ENCODE data around the gene WNT7B. TPM values are rescaled to one million over a fixed set of nuclear protein-coding genes. Genes with fewer than 3 reads are reported as not detected.

The WNT7B gene
- total RNA-seq, 6 experiments from 2014 or later, result 0.10 to 0.12 TPM; not detected in 4

DNA sequence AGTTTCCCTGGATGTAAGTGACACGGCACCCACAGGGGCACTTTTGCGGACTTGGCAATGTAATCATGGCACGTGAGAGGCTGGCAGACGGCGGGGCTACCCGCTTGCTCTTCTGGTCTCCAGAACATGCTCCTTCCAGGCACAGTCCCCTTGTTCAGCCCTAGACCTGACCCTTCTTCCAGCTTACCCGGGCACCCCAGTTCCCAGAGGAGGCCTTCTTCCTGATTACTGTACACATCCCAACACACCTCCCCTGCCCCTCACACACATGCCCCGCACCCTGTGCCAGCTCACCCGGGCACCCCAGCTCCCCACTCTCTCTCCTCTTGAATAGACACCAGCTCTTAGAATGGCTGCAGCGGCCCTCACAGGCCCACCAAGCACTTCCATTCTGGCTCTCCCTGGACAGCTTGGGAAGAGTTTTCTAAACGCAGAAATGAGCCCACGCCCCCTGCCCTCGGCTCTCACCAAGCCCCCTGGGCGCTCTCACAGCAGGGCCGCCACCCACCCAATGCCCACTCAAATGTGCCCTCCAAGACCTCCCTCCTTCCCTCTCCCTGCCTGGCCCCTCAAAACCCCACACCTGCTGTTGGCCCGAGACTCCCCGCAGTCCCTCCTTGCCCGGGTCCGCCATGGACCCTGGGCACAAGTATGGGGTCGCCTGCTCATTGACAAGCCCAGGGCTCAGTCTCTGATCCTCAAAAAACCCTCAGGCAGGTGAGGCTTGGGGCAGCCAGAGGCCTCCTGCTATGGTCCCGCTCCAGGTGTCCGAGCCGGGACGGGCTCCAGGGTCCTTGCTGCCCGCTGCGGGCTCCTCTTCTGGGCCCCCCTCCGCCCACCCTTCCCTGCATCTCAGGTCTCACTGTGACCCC is 88.5 kb downstream of the WNT7B start:
- no peak for ATAC-seq
- no peak for TF ChIP-seq POLR2A (IDR thresholded peaks at IDR 0.05)
- TF ChIP-seq, protein P1, sequence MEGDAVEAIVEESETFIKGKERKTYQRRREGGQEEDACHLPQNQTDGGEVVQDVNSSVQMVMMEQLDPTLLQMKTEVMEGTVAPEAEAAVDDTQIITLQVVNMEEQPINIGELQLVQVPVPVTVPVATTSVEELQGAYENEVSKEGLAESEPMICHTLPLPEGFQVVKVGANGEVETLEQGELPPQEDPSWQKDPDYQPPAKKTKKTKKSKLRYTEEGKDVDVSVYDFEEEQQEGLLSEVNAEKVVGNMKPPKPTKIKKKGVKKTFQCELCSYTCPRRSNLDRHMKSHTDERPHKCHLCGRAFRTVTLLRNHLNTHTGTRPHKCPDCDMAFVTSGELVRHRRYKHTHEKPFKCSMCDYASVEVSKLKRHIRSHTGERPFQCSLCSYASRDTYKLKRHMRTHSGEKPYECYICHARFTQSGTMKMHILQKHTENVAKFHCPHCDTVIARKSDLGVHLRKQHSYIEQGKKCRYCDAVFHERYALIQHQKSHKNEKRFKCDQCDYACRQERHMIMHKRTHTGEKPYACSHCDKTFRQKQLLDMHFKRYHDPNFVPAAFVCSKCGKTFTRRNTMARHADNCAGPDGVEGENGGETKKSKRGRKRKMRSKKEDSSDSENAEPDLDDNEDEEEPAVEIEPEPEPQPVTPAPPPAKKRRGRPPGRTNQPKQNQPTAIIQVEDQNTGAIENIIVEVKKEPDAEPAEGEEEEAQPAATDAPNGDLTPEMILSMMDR (IDR thresholded peaks at IDR 0.05), result no peak
- no peaks in the 10 kb centered on the region for H3K4me1 ChIP-seq
- H3K4me3 ChIP-seq, result no peak overlapping the region
- no peaks in the 10 kb centered on the region for H3K27me3 ChIP-seq
- H3K36me3 ChIP-seq, result no peaks in the 10 kb centered on the region
- no peaks in the 10 kb centered on the region for H3K9me3 ChIP-seq
- H3K27ac ChIP-seq, result no peak overlapping the region
- DNase-seq, result peak in 1 of 3 donors; percentile 50
- 93% methylated on average over 11 of the region's 27 CpGs for WGBS (ENCODE audit: insufficient coverage, low coverage, low lambda C conversion rate, missing lambda C conversion rate)
- intact Hi-C loops (cut with DNase I), result no loop called here

DNA sequence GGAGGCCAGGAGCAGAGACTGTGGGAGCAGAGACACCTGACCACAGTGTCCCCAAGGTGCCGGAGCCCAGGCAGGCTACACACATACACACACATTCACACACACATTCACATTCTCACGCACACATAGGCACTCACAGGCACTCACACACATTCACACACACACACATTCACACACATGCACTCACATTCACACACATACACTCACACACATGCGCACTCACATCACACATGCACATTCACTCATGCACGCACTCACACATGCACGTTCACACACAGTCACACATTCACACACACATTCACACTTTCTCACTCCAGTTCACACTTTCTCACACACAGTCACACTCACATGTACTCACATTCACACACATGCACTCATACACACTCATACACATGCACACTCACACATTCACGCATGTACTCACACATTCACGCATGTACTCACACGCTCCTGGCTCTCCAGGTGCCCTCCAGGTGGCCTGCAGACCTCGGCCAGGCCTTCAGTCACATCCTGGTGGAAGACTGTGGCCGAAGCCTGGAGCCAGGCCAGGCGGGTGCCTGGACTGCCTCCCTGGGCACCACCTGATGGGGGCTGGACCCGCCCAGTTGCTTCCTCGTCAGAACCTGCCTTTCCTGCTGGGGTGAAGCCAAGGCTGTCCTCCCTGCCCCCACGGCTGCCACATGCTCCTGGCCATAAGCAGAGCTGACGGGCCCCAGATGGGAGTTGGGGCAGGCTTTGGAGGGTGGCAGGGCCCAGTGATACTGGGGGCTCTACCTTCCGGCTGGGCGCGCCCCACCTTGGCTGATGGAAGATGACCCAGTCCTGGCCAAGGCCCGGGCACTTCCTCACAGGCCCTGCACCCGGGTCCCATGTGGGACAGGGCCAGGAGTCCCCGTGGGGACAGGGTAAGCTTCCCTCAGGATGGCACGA is 89.5 kb downstream of the WNT7B start:
- TF ChIP-seq, protein P1 (IDR thresholded peaks at IDR 0.05), result no peak
- ATAC-seq (peak in 2 of 4 donors; percentile 10 to 31), DNase-seq (peak in 2 of 3 donors; percentile 21 to 56)
- WGBS (ENCODE audit: insufficient coverage, low coverage, low lambda C conversion rate, missing lambda C conversion rate), result 75% methylated on average over 8 of the region's 22 CpGs
- Histone ChIP-seq H3K4me1 (no peaks in the 10 kb centered on the region), H3K27me3 (no peaks in the 10 kb centered on the region), H3K27ac (no peak overlapping the region), H3K4me3 (no peak overlapping the region), H3K9me3 (no peaks in the 10 kb centered on the region), H3K36me3 (no peaks in the 10 kb centered on the region)
- intact Hi-C loops (cut with DNase I), result no loop called here

DNA sequence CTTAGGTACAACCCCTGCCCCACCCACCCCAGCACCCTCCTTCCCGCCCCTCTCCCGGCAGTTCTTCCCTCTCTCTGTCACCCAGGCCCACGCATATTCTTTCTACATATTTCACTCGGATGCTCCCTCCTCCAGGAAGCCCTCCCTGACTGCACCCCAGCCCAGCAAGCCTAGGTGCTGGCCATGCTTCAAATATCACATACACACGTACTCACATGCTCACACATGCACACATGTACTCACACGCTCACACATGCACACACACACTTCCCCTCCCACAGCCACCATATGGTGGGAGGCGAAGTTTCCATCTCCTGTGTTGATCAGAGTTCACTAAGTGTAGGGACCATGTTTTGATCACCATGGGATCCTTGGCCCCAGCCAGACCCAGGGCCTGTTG is 90.4 kb downstream of the WNT7B start:
- intact Hi-C loops (cut with DNase I), result no loop called here
- no peak for ATAC-seq
- TF ChIP-seq, protein P1 (IDR thresholded peaks at IDR 0.05), result no peak
- no peak for TF ChIP-seq POLR2A (IDR thresholded peaks at IDR 0.05)
- Histone ChIP-seq H3K4me1 (no peaks in the 10 kb centered on the region), H3K36me3 (no peaks in the 10 kb centered on the region), H3K27me3 (no peaks in the 10 kb centered on the region), H3K9me3 (no peaks in the 10 kb centered on the region), H3K27ac (no peak overlapping the region), H3K4me3 (no peak overlapping the region)
- no peak for DNase-seq
- WGBS (ENCODE audit: insufficient coverage, low coverage, low lambda C conversion rate, missing lambda C conversion rate), result 72% methylated on average over 3 of the region's 7 CpGs

DNA sequence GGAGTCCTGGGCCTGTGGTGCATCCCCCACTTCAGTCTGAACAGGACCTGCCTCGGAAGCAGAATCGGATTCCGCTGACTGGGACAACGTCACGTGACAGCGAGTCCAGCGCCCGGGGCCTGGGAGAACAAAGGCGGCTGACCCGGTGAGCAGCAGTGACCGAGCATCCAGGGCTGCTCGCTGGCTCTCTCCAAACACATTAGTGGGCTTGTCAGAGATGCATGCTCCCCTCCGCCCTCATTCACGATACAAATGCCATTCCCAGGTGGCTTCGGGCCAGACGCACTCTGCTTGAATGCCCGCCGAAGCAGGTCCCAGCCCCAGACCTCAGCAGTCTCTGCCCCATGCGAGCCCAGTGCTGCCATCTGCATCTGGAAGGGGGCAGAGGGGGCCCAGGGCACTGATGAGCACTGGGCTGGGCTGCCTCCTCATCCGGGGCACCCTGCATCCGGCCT is 91.0 kb downstream of the WNT7B start:
- Histone ChIP-seq H3K27me3 (no peaks in the 10 kb centered on the region), H3K27ac (no peak overlapping the region), H3K36me3 (no peaks in the 10 kb centered on the region), H3K9me3 (no peaks in the 10 kb centered on the region), H3K4me1 (no peaks in the 10 kb centered on the region), H3K4me3 (no peak overlapping the region)
- ATAC-seq, result no peak
- TF ChIP-seq, protein P1 (IDR thresholded peaks at IDR 0.05), result no peak
- no peak for TF ChIP-seq POLR2A (IDR thresholded peaks at IDR 0.05)
- DNase-seq, result peak in 2 of 3 donors; percentile 19 to 48
- no CpG with 5 or more reads among the region's 21 CpGs for WGBS (ENCODE audit: insufficient coverage, low coverage, low lambda C conversion rate, missing lambda C conversion rate)
- intact Hi-C loops (cut with DNase I), result no loop called here
